Bronchial epithelial cell (primary cell): ENCODE results near the gene OSTM1. TPM values are rescaled to one million over a fixed set of nuclear protein-coding genes. Genes with fewer than 3 reads are reported as not detected.
A peak's percentile ranks its signal among the peaks of the same experiment; 100 is the strongest.

ENCODE experiments used
- DNase-seq: peaks from one replicate; pipeline ENCODE4 v3.0.0-alpha.2; 2010; ENCODE audit warnings: low read depth
- FAIRE-seq: peaks from 2 replicates; lab custom pipeline; 2011; peaks lifted over from hg19 to GRCh38; lab: Jason Lieb, UNC
- H3K27me3 ChIP-seq: 2 replicates; pipeline ENCODE4 v1.5.1; 2011; ENCODE audit warnings: low read length; ENCODE audit not compliant: control insufficient read depth, insufficient read depth
- H3K36me3 ChIP-seq: 2 replicates; pipeline ENCODE4 v1.5.1; 2011; ENCODE audit warnings: low read length; ENCODE audit not compliant: control insufficient read depth, insufficient read depth
- H3K4me3 ChIP-seq: 2 replicates; pipeline ENCODE4 v1.5.1; 2011; ENCODE audit warnings: mild to moderate bottlenecking, low read depth, low read length, control low read depth
- total RNA-seq: library from RNA; depleted of rRNA; stranded (reverse); fragments of >200 nt; gene quantifications from 2 replicates; pipeline ENCODE4 v1.2.1, GENCODE V29; 2014
- TF ChIP-seq, protein P1 (sequence below): IDR thresholded peaks from 2 replicates; pipeline ENCODE4 v1.5.1; 2011; ENCODE audit warnings: mild to moderate bottlenecking, moderate library complexity, low read length, control low read depth, inconsistent platforms; ENCODE audit not compliant: insufficient read depth, severe bottlenecking

OSTM1 gene
- 36.7 and 142 TPM in 2 replicates for total RNA-seq

- no peak for FAIRE-seq
- no peaks in the 10 kb centered on the region for H3K36me3 ChIP-seq
- H3K27me3 ChIP-seq, result no peaks in the 10 kb centered on the region
- TF ChIP-seq, protein P1, sequence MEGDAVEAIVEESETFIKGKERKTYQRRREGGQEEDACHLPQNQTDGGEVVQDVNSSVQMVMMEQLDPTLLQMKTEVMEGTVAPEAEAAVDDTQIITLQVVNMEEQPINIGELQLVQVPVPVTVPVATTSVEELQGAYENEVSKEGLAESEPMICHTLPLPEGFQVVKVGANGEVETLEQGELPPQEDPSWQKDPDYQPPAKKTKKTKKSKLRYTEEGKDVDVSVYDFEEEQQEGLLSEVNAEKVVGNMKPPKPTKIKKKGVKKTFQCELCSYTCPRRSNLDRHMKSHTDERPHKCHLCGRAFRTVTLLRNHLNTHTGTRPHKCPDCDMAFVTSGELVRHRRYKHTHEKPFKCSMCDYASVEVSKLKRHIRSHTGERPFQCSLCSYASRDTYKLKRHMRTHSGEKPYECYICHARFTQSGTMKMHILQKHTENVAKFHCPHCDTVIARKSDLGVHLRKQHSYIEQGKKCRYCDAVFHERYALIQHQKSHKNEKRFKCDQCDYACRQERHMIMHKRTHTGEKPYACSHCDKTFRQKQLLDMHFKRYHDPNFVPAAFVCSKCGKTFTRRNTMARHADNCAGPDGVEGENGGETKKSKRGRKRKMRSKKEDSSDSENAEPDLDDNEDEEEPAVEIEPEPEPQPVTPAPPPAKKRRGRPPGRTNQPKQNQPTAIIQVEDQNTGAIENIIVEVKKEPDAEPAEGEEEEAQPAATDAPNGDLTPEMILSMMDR, result no peak
- peak within 1 kb of the TSS; percentile 86 for H3K4me3 ChIP-seq
- peak; percentile 67 for DNase-seq
These were observed at the start of gene OSTM1 for GRCh38 chr6:108074359-108075144. Gene OSTM1 (minus strand): TSS chr6:108074741. CDS start chr6:108074651, 90 bp downstream.

DNA sequence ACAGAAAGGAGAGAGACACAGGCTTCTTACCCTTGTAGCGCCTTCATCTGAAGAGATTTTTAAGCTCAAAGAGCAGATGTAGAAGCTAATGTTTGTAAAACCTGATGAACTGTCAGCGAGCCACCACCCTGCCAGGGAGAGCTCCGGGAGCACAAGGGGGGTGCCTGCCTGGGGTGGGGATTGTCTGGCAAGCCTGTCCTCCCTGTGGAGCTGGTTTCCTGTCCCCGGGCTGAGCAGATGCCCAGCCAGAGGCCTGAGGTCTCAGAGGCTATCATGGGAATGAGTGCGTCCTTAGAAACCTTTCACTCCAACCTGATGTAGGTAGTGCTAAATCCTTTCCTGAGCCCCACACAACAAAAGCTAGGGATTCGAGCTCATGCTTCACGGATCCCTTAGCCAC lies 49.4 kb upstream of the OSTM1 start:
- H3K27me3 ChIP-seq, result peaks cover 24% of the 10 kb centered on the region
- TF ChIP-seq, protein P1, result no peak
- H3K4me3 ChIP-seq, result no peak overlapping the region
- no peak for FAIRE-seq
- no peaks in the 10 kb centered on the region for H3K36me3 ChIP-seq
- no peak for DNase-seq

DNA sequence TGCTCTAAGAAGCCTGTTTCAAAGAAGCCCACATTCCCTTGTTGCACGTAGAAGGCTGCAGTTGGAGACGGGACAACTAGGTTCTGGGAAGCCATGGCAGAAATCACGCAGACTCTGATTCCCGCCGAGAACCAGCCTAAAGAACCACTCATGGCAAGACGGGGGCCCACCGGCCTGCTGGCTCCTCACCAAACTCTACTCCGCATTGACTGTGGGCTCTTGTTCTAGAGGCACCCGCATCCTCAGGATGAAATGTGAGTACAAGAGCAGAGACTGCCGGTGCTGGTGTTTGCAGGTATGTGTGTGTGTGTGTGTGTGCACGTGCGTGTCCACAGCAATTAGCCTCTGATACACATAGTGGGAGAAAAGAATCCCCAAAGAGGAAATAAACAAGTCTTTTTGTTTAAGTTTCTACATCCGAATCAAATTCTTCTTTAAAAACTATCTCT lies 49.0 kb upstream of the OSTM1 start:
- TF ChIP-seq, protein P1, result no peak
- DNase-seq (no peak), FAIRE-seq (no peak)
- Histone ChIP-seq H3K4me3 (no peak overlapping the region), H3K27me3 (peaks cover 28% of the 10 kb centered on the region), H3K36me3 (no peaks in the 10 kb centered on the region)

GRCh38 chr6:108121612-108122011 lies 47.1 kb upstream of the OSTM1 start:
- Histone ChIP-seq H3K4me3 (no peak overlapping the region), H3K36me3 (no peaks in the 10 kb centered on the region), H3K27me3 (peaks cover 43% of the 10 kb centered on the region)
- TF ChIP-seq, protein P1, result no peak
- no peak for DNase-seq
- FAIRE-seq, result no peak

DNA sequence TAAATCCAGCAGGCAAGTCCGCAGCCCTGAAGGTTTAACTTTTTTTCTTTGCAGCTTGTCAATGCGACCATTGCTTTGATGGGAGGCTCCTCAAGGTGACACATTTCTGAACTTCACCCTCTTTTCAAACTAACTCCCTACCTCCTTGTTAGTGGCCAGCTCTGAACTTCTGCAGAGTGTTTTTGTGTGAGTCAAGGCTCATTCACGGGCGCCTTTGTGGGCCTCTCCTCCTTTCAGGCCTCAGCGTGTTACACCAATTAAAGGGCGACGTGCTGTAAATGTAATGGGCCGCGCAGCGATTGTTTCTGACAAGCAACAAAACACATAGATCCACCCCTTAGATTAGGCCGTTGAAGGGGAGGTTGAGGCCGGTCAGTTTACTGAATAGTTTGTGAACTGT lies 45.8 kb upstream of the OSTM1 start:
- H3K36me3 ChIP-seq, result no peaks in the 10 kb centered on the region
- H3K4me3 ChIP-seq, result no peak overlapping the region
- DNase-seq (no peak), FAIRE-seq (no peak)
- TF ChIP-seq, protein P1, result no peak
- peaks cover 50% of the 10 kb centered on the region for H3K27me3 ChIP-seq
